Measurements from ENCODE around the gene C8B.

C8B gene

DNA sequence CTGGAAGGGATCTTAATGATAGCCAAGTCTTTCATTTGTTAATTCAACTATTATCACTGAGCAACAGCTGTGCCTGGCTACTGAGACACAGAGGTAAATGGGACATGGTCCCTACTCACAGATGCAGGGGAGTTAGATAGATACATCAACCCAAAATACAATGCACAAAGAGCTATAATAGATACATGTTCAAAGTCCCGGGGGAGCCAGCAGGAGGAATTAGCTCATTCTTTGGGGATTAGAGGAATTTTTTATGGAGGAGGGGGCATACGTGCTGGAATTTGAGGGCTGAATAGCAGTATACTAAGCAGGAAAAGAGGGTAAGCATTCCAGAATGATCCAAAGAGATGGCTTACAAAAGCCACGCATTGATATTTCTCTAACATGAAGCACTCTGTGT lies 34.6 kb downstream of the C8B start:
- TF ChIP-seq EP300 (IDR thresholded peaks at IDR 0.05; ENCODE audit: borderline replicate concordance): no peak
- no peak for TF ChIP-seq CEBPB (IDR thresholded peaks at IDR 0.05)
- TF ChIP-seq, protein P1, sequence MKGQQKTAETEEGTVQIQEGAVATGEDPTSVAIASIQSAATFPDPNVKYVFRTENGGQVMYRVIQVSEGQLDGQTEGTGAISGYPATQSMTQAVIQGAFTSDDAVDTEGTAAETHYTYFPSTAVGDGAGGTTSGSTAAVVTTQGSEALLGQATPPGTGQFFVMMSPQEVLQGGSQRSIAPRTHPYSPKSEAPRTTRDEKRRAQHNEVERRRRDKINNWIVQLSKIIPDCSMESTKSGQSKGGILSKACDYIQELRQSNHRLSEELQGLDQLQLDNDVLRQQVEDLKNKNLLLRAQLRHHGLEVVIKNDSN (IDR thresholded peaks at IDR 0.05): no peak
- no peak for TF ChIP-seq TEAD4 (IDR thresholded peaks at IDR 0.05)
- TF ChIP-seq YY1 (IDR thresholded peaks at IDR 0.05; ENCODE audit: low read depth): no peak
- TF ChIP-seq ZBTB7A (IDR thresholded peaks at IDR 0.05; ENCODE audit: low read depth): no peak
- TF ChIP-seq RAD21 (IDR thresholded peaks at IDR 0.05; ENCODE audit: low read depth): no peak
- TF ChIP-seq, protein P2, sequence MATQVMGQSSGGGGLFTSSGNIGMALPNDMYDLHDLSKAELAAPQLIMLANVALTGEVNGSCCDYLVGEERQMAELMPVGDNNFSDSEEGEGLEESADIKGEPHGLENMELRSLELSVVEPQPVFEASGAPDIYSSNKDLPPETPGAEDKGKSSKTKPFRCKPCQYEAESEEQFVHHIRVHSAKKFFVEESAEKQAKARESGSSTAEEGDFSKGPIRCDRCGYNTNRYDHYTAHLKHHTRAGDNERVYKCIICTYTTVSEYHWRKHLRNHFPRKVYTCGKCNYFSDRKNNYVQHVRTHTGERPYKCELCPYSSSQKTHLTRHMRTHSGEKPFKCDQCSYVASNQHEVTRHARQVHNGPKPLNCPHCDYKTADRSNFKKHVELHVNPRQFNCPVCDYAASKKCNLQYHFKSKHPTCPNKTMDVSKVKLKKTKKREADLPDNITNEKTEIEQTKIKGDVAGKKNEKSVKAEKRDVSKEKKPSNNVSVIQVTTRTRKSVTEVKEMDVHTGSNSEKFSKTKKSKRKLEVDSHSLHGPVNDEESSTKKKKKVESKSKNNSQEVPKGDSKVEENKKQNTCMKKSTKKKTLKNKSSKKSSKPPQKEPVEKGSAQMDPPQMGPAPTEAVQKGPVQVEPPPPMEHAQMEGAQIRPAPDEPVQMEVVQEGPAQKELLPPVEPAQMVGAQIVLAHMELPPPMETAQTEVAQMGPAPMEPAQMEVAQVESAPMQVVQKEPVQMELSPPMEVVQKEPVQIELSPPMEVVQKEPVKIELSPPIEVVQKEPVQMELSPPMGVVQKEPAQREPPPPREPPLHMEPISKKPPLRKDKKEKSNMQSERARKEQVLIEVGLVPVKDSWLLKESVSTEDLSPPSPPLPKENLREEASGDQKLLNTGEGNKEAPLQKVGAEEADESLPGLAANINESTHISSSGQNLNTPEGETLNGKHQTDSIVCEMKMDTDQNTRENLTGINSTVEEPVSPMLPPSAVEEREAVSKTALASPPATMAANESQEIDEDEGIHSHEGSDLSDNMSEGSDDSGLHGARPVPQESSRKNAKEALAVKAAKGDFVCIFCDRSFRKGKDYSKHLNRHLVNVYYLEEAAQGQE (IDR thresholded peaks at IDR 0.05; ENCODE audit: low read depth): no peak
- TF ChIP-seq TCF12 (IDR thresholded peaks at IDR 0.05; ENCODE audit: low read depth): no peak
- TF ChIP-seq MAX (IDR thresholded peaks at IDR 0.05): no peak
- TF ChIP-seq EGR1 (IDR thresholded peaks at IDR 0.05): no peak
- TF ChIP-seq NFIC (IDR thresholded peaks at IDR 0.05): no peak
- no peak for TF ChIP-seq TAF1 (IDR thresholded peaks at IDR 0.05; ENCODE audit: low read depth)
- TF ChIP-seq FOXM1 (IDR thresholded peaks at IDR 0.05; ENCODE audit: borderline replicate concordance, low read depth): no peak
- no peak for TF ChIP-seq CREB1 (IDR thresholded peaks at IDR 0.05; ENCODE audit: low read depth)

- TF ChIP-seq ZBTB7A (IDR thresholded peaks at IDR 0.05; ENCODE audit: low read depth): no peak
- TF ChIP-seq TEAD4 (IDR thresholded peaks at IDR 0.05): no peak
- TF ChIP-seq, protein P1 (IDR thresholded peaks at IDR 0.05): no peak
These were observed 36.3 kb downstream of the C8B start for GRCh38 chr1:56929492-56929891.

DNA sequence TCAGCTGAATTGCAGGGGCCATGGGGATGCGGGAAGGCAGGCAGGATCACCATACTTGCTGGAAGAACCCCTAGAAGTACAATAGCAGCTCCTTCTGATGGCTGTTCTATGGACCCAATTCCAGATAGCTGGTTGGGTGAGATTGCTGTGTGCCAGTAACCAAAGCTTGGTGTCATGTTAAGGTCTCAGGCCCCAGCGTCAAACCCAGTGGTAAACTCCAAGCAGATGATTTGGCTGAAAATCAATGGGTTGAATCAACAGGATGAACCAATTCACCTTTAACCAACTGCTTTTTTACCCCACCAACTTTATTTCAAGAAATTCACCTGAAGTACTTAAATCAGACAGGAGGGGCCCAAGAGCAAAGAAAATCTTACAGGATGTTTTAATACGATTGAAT lies 37.8 kb downstream of the C8B start:
- TF ChIP-seq ZBTB7A (IDR thresholded peaks at IDR 0.05; ENCODE audit: low read depth): no peak
- TF ChIP-seq TEAD4 (IDR thresholded peaks at IDR 0.05): no peak
- no peak for TF ChIP-seq RAD21 (IDR thresholded peaks at IDR 0.05; ENCODE audit: low read depth)
- no peak for TF ChIP-seq YY1 (IDR thresholded peaks at IDR 0.05; ENCODE audit: low read depth)
- no peak for TF ChIP-seq MAX (IDR thresholded peaks at IDR 0.05)
- no peak for TF ChIP-seq EGR1 (IDR thresholded peaks at IDR 0.05)
- TF ChIP-seq TAF1 (IDR thresholded peaks at IDR 0.05; ENCODE audit: low read depth): no peak
- TF ChIP-seq, protein P2 (IDR thresholded peaks at IDR 0.05; ENCODE audit: low read depth): no peak
- no peak for TF ChIP-seq NFIC (IDR thresholded peaks at IDR 0.05)
- TF ChIP-seq CREB1 (IDR thresholded peaks at IDR 0.05; ENCODE audit: low read depth): no peak
- TF ChIP-seq TCF12 (IDR thresholded peaks at IDR 0.05; ENCODE audit: low read depth): no peak
- no peak for TF ChIP-seq FOXM1 (IDR thresholded peaks at IDR 0.05; ENCODE audit: borderline replicate concordance, low read depth)
- no peak for TF ChIP-seq CEBPB (IDR thresholded peaks at IDR 0.05)
- no peak for TF ChIP-seq EP300 (IDR thresholded peaks at IDR 0.05; ENCODE audit: borderline replicate concordance)
- TF ChIP-seq, protein P1 (IDR thresholded peaks at IDR 0.05): no peak

- TF ChIP-seq CEBPB (IDR thresholded peaks at IDR 0.05) (no peak), EP300 (IDR thresholded peaks at IDR 0.05; ENCODE audit: borderline replicate concordance) (no peak)
These were observed 38.6 kb downstream of the C8B start for GRCh38 chr1:56927171-56927570.

DNA sequence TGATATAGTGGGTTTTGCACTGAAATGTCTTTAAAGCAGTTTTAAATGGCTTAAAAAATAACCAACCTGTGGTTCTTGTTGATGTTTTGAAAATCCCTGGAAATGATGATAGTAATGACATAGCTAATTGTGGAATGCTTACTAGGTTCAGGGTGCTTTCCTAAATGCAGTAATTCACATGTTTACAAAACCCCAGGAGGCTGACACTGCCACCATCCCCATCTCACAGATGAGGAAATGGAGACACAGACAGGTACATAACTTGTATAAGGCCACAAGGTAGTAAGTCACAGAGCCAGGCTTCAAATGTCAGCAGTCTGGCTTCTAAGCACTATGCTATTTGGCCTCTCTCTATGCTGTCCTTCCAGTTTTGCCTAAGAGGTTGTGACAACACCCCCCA lies 40.6 kb downstream of the C8B start:
- no peak for TF ChIP-seq EGR1 (IDR thresholded peaks at IDR 0.05)
- no peak for TF ChIP-seq TCF12 (IDR thresholded peaks at IDR 0.05; ENCODE audit: low read depth)
- TF ChIP-seq, protein P2 (IDR thresholded peaks at IDR 0.05; ENCODE audit: low read depth): no peak
- TF ChIP-seq TAF1 (IDR thresholded peaks at IDR 0.05; ENCODE audit: low read depth): no peak
- TF ChIP-seq, protein P1 (IDR thresholded peaks at IDR 0.05): no peak
- no peak for TF ChIP-seq TEAD4 (IDR thresholded peaks at IDR 0.05)
- TF ChIP-seq NFIC (IDR thresholded peaks at IDR 0.05): no peak
- TF ChIP-seq CREB1 (IDR thresholded peaks at IDR 0.05; ENCODE audit: low read depth): no peak
- no peak for TF ChIP-seq RAD21 (IDR thresholded peaks at IDR 0.05; ENCODE audit: low read depth)
- TF ChIP-seq YY1 (IDR thresholded peaks at IDR 0.05; ENCODE audit: low read depth): no peak
- TF ChIP-seq FOXM1 (IDR thresholded peaks at IDR 0.05; ENCODE audit: borderline replicate concordance, low read depth): no peak
- no peak for TF ChIP-seq EP300 (IDR thresholded peaks at IDR 0.05; ENCODE audit: borderline replicate concordance)
- TF ChIP-seq CEBPB (IDR thresholded peaks at IDR 0.05): no peak
- no peak for TF ChIP-seq ZBTB7A (IDR thresholded peaks at IDR 0.05; ENCODE audit: low read depth)
- TF ChIP-seq MAX (IDR thresholded peaks at IDR 0.05): no peak

Measured in Ishikawa (cell line).